Endothelial cell (in vitro differentiated cells): ENCODE measurements around the gene C2orf15. TPM values are rescaled to one million over a fixed set of nuclear protein-coding genes. Genes with fewer than 3 reads are reported as not detected.

Experiments used
- DNase-seq: peaks from one replicate; pipeline ENCODE4 v3.0.0; 2021; ENCODE audit warnings: low spot score
- H3K27ac Mint-ChIP-seq: one replicate; pipeline ENCODE4 v1.8.0; 2021; ENCODE audit warnings: mixed read lengths, inconsistent platforms; ENCODE audit not compliant: unreplicated experiment
- H3K27me3 Mint-ChIP-seq: one replicate; pipeline ENCODE4 v1.8.0; 2021; ENCODE audit warnings: mild to moderate bottlenecking, moderate library complexity, mixed read lengths, inconsistent platforms; ENCODE audit not compliant: unreplicated experiment
- H3K36me3 Mint-ChIP-seq: one replicate; pipeline ENCODE4 v1.8.0; 2021; ENCODE audit warnings: mild to moderate bottlenecking, low read depth, mixed read lengths, inconsistent platforms; ENCODE audit not compliant: unreplicated experiment
- H3K4me1 Mint-ChIP-seq: one replicate; pipeline ENCODE4 v1.8.0; 2021; ENCODE audit warnings: mild to moderate bottlenecking, mixed read lengths, inconsistent platforms; ENCODE audit not compliant: unreplicated experiment
- H3K4me3 Mint-ChIP-seq: one replicate; pipeline ENCODE4 v1.8.0; 2021; ENCODE audit warnings: mild to moderate bottlenecking, mixed read lengths, inconsistent platforms; ENCODE audit not compliant: unreplicated experiment
- H3K9me3 Mint-ChIP-seq: one replicate; pipeline ENCODE4 v1.8.0; 2021; ENCODE audit warnings: mixed read lengths, inconsistent platforms; ENCODE audit not compliant: unreplicated experiment
- CTCF ChIP-seq: fragments of 200-600 bp; sonication (generic); IDR thresholded peaks from one replicate; pipeline ENCODE4 v1.5.0; 2021; ENCODE audit warnings: antibody characterized with exemption; ENCODE audit not compliant: unreplicated experiment
- total RNA-seq: library from RNA; stranded (reverse); fragmentation: NEBNext Ultra II Directional; extraction: Animal tissue kit (Norgen Biotek cat#: 25700); gene quantifications from one replicate; pipeline ENCODE4 v1.2.1, GENCODE V29; 2021; ENCODE audit not compliant: unreplicated experiment

C2orf15 gene
- total RNA-seq, 1 donor from 2014 or later, result 0.26 TPM

GRCh38 chr2:99159594-99159993 is 18.1 kb downstream of the C2orf15 start:
- Mint-ChIP-seq H3K36me3 (no peaks in the 10 kb centered on the region), H3K27ac (no peak overlapping the region), H3K9me3 (no peaks in the 10 kb centered on the region), H3K4me3 (no peak overlapping the region), H3K27me3 (peaks cover 2% of the 10 kb centered on the region), H3K4me1 (peaks cover 12% of the 10 kb centered on the region)
- no peak for DNase-seq
- no peak for TF ChIP-seq CTCF

GRCh38 chr2:99166218-99166617 is 24.7 kb downstream of the C2orf15 start:
- no peak for TF ChIP-seq CTCF
- H3K27me3 Mint-ChIP-seq, result no peaks in the 10 kb centered on the region
- H3K27ac Mint-ChIP-seq, result no peak overlapping the region
- no peak for DNase-seq
- no peak overlapping the region for H3K4me3 Mint-ChIP-seq
- no peaks in the 10 kb centered on the region for H3K9me3 Mint-ChIP-seq
- H3K4me1 Mint-ChIP-seq, result no peaks in the 10 kb centered on the region
- peaks cover 3% of the 10 kb centered on the region for H3K36me3 Mint-ChIP-seq

- Mint-ChIP-seq H3K27ac (no peak overlapping the region), H3K36me3 (peaks cover 6% of the 10 kb centered on the region), H3K27me3 (no peaks in the 10 kb centered on the region), H3K4me3 (no peak overlapping the region), H3K4me1 (no peaks in the 10 kb centered on the region), H3K9me3 (no peaks in the 10 kb centered on the region)
- DNase-seq, result no peak
- no peak for TF ChIP-seq CTCF
These were observed 28.0 kb downstream of the C2orf15 start for GRCh38 chr2:99169534-99169933.

GRCh38 chr2:99171377-99172140 is 30.1 kb downstream of the C2orf15 start:
- H3K4me1 Mint-ChIP-seq, result no peaks in the 10 kb centered on the region
- peaks cover 6% of the 10 kb centered on the region for H3K36me3 Mint-ChIP-seq
- H3K4me3 Mint-ChIP-seq, result no peak overlapping the region
- H3K27me3 Mint-ChIP-seq, result no peaks in the 10 kb centered on the region
- no peak overlapping the region for H3K27ac Mint-ChIP-seq
- TF ChIP-seq CTCF, result no peak
- DNase-seq, result no peak
- H3K9me3 Mint-ChIP-seq, result no peaks in the 10 kb centered on the region
